ENCODE results near the gene PRR35.

GRCh38 chr16:580141-580945 lies 20.1 kb downstream of the PRR35 start:
- TF ChIP-seq FOXM1 (IDR thresholded peaks at IDR 0.05; ENCODE audit: borderline replicate concordance) (no peak), FOXA1 (IDR thresholded peaks at IDR 0.05) (no peak), ELF4 (IDR thresholded peaks at IDR 0.05) (no peak), NFRKB (IDR thresholded peaks at IDR 0.05) (no peak), SUZ12 (IDR thresholded peaks at IDR 0.05) (no peak), LEF1 (IDR thresholded peaks at IDR 0.05; ENCODE audit: borderline replicate concordance) (no peak), SP1 (IDR thresholded peaks at IDR 0.05) (no peak), HDGF (IDR thresholded peaks at IDR 0.05; ENCODE audit: borderline replicate concordance) (no peak), ARNT (IDR thresholded peaks at IDR 0.05) (no peak), BHLHE40 (IDR thresholded peaks at IDR 0.05; ENCODE audit: borderline replicate concordance) (no peak)
- TF ChIP-seq, protein P1, sequence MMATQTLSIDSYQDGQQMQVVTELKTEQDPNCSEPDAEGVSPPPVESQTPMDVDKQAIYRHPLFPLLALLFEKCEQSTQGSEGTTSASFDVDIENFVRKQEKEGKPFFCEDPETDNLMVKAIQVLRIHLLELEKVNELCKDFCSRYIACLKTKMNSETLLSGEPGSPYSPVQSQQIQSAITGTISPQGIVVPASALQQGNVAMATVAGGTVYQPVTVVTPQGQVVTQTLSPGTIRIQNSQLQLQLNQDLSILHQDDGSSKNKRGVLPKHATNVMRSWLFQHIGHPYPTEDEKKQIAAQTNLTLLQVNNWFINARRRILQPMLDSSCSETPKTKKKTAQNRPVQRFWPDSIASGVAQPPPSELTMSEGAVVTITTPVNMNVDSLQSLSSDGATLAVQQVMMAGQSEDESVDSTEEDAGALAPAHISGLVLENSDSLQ (IDR thresholded peaks at IDR 0.05): no peak
